Activated effector memory CD4-positive, alpha-beta T cell treated with anti-CD3 and anti-CD28 coated beads, Interleukin-2, amount 50 U/mL, for 16 hours (primary cell): ENCODE measurements around the gene CSDE1.
"Not testable (repeated sequence)": the region's sequence is repeated elsewhere in the genome, so short reads cannot be mapped to it uniquely, and the experiment has no call there.

Experiments
- DNase-seq: peaks from one replicate; pipeline ENCODE4 v3.0.0-alpha.2; 2020

Gene CSDE1

DNA sequence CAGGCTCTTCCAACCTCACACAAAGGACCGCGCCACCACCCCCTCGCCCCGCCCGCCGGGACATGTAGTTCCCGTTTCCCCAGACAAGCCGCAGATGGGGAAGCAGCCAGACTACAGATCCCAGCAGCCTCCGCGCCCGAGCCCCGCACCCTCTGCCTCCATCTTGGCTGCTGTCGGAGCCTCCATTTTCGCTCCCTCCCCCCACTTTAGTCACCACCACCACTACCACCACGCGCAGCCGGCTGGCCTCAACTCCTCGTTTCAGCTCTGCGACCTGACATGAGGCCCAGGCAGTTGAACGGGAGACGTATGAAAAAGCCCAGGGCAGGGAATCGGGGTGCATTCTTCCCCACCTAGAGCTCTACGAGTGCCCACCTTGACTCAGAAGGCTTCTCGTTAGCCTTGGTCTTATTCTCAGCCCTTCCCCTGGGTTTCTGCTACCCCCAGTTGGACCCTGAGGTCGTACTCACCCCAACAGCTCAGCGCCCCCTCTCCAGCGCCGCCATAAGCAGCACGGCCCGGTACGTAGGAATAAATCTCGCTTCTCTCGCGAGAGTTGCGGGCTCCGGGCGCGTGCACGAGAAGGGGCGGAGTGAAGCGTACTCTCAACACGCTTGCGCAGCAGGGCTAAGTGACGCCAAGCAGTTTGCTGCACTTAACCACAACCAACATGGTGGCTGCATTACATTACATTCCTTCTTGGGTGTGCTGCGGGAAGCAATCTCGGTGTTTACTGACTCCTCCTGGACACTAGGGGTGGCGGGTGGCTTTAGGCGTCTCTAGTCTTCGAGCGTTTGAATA lies at the start of gene CSDE1:
TSS of gene CSDE1 (minus strand) at position 530 of the 801 bp plus-strand sequence. CDS start 18,094 bp downstream, outside the sequence.
- peak; percentile 99 for DNase-seq

DNA sequence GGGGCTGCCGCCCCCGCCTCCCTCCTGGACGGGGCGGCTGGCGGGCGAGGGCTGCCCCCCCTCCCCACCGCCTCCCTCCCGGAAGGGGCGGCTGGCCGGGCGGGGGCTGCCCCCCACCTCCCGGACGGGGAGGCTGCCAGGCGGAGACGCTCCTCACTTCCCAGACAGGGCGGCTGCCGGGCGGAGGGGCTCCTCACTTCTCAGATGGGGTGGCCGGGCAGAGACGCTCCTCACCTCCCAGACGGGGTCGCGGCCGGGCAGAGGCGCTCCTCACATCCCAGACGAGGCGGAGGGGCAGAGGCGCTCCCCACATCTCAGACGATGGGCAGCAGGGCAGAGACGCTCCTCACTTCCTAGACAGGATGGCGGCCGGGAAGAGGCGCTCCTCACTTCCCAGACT lies 46.7 kb upstream of the CSDE1 start:
- DNase-seq = not testable (repeated sequence)

DNA sequence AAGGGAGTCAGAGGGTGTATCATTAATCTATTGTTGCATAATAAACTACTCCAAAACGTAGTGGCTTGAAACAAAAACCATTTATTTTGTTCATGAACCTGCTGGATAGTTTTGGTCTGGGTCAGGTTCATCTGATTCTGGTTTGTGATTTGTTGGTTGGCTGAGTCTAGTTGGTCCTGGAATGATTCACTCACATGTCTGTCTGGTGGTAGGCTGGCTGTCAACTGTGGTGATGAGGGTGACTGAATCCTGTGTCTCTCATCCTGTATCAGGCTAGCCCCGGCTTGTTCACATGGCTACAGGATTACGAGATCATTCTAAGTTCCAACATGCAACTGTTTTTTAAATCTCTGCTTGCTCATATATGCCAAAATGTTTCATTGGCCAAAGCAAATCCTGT lies 45.2 kb upstream of the CSDE1 start:
- no peak for DNase-seq

DNA sequence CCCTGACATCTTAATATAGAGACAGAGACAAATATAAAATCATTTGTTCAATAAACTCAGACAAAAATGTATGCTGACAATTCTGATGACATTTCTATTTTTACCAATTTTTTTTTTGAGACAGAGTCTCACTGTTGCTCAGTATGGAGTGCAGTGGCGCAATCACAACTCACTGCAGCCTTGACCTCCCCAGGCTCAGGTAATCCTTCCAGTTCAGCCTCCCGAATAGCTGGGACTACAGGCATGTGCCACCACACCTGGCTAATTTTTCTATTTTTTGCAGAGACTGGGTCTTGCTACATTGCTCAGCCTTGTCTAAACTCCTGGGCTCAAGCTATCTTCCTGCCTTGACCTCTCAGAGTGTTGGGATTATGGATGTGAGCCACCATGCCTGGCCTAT lies 36.3 kb upstream of the CSDE1 start:
- DNase-seq = no peak

DNA sequence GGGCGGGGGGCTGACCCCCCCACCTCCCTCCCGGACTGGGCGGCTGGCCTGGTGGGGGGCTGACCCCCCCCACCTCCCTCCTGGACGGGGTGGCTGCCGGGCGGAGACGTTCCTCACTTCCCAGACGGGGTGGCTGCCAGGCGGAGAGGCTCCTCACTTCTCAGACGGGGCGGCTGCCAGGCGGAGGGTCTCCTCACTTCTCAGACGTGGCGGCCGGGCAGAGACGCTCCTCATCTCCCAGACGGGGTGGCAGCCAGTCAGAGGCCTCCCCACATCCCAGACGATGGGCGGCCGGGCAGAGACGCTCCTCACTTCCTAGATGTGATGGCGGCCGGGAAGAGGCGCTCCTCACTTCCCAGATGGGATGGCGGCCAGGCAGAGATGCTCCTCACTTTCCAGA lies 32.8 kb upstream of the CSDE1 start:
- not testable (repeated sequence) for DNase-seq

DNA sequence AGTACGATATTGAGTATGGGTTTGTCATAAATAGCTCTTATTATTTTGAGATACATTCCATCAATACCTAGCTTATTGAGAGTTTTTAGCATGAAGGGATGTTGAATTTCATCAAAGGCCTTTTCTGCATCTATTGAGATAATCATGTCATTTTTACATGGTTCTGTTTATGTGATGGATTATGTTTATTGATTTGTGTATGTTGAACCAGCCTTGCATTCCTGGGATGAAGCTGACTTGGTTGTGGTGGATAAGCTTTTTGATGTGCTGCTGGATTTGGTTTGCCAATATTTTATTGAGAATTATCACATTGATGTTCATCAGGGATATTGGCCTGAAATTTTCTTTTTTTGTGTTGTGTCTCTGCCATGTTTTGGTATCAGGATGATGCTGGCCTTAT lies 28.7 kb upstream of the CSDE1 start:
- DNase-seq = not testable (repeated sequence)

DNA sequence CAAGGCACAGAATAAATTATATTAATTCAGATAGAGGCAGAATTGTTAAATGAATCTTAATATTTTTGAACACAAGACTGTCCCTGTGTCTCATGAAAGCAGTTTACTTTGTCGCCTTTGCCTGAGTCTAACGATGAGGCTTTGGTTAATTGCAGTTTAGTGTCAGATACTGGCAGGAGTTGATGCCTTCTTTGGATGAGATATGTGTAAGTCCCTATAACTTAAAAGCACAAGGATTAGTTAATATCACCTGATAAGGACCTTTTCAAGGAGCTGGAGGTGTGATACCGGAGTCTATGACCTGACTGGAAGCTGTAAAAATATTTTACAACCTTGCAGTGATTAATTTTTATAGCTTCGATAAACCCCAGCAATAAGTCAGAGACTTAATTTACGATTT lies 24.7 kb upstream of the CSDE1 start:
- DNase-seq = no peak

DNA sequence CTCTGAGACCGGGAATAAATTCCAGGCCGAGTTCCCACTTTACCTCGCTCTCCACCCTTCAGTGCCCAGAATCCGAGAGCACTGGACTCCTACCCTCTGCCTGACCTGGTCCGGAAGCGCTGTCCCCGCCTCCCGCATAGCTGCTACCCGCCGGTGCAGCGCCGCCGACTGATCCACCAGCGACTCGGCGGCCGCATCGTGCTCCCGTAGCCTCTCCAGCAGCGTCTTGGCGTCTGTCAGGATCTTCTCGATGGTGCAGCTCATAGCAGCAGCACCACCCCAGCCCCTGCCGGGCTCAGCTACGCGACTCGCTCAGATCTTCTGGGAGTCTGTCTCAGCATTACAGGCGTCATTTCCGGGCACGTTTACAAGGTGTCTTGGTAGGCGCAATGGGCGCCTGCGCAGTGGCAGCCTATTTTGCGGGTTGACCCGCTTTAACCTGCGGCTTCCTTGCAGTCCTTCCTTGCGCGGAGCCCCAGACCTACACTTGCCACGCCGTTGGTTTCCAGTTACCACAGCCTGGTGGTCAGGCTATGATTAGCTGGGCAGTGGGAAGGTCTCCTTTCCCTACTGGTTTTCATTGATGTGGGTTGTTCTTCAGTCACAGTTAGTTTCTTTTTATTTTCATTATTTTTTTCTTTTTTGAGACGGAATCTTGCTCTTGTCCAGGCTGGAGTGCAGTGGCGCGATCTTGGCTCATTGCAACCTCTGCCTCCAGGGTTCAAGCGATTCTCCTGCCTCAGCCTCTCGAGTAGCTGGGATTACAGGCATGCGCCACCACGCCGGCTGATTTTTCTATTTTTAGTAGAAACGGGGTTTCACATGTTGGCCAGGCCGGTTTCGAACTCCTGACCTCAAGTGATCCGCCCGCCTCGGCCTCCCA lies 22.8 kb upstream of the CSDE1 start, which contains the start of gene SIKE1:
TSS of gene SIKE1 (minus strand) at position 342 of the 883 bp plus-strand sequence. CDS start at position 264, 78 bp downstream.
- peak; percentile 98 for DNase-seq

DNA sequence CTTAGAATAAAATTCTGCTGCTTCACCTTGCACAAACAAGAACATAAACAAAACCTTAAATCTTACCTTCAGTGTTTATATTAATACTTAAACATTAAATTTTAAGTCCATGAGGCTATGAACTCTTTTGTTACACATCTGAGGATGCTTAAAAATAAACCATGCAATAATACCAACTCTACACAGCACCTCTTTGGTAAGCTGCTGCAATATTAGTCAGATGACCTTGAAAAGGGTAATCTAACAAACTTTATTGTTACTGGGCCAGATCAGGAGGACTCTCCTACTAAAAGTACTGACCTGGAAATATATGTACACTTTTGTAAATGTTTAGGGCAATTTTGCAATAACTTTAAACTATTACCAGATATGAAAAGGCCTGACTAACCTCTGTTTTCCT lies 21.9 kb upstream of the CSDE1 start:
- no peak for DNase-seq

DNA sequence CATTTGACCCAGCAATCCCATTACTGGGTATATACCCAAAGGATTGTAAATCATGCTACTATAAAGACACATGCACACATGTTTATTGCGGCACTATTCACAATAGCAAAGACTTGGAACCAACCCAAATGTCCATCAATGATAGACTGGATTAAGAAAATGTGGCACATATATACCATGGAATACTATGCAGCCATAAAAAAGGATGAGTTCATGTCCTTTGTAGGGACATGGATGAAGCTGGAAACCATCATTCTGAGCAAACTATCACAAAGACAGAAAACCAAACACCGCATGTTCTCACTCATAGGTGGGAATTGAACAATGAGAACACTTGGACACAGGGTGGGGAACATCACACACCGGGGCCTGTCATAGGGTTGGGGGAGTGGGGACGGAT lies 18.9 kb upstream of the CSDE1 start:
- not testable (repeated sequence) for DNase-seq

DNA sequence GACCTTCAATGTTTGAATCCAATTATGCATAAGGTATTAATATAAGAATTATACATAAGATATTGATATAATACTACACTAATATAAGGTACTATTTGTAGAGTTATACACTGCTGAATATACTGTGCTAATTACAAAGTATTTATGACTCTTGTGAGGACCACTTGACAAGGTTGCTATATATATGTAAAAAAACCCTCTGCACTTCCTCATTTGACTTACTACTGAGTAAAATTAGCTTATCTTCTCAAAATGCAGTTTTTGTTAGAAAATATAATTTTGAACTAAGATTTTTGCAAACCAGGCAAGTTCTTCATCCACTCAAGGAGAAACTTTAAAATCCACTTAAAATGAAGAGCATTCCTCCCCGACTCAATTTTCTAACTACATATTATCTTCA lies 14.2 kb upstream of the CSDE1 start:
- DNase-seq = no peak

DNA sequence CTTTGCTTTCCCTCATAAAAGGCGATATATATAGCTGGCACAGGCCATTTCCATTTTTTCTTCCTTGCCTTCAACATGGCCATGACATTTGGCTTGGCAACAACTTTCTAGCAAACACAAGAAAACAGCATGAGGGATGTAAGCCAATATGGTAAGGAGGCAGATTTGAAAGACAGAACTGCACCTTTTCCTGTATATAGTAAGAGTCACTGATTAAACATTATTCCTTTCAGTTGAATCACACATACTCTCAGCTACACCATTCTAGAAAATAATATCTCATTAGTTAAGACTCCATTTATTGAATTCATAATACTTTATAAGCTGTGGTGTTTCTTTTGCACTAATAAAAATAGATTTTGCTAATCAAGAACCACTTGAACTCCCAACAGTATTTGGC lies 13.2 kb upstream of the CSDE1 start:
- DNase-seq = no peak

DNA sequence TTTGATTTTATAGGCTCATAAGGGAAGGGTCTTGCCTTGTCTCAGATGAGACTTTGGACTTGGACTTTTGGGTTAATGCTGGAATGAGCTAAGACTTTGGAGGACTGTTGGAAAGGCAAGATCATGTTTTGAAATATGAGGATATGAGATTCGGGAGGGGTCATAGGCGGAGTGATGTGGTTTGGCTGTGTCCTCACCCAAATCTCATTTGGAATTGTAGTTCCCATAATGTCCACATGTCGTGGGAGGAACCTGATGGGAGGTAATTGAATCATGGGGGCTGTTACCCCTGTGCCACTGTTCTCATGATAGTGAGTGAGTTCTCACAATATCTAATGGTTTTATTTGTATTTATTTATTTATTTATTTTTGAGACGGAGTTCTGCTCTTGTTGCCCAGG lies 6.9 kb upstream of the CSDE1 start:
- no peak for DNase-seq

DNA sequence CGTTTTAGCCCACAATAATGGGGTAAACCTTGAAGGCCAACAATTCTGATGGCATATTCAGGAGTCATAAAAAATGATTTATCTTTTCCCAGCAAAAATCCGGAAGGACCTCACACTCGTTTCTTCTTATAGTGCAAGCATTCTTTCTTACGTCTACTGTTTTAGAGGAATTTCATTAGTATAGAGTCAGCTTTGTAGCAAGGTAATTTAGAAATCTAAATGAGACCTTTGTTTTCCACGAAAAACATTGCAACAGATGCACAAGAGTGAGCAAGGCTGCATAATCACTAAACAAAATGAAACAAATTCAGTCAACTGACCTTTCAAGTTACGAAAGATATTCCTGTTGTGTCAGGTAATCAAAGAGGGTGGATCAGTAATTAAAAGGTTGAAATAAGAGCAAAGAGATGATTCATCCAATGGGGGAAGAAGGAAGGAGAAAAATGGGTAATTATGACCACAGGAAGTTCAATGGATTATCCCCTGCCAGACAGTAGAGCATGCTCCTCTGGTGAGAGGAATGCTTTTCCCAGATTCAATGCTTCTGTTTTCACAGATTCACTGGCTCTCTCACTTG lies 560 bp upstream of the CSDE1 start:
- no peak for DNase-seq

DNA sequence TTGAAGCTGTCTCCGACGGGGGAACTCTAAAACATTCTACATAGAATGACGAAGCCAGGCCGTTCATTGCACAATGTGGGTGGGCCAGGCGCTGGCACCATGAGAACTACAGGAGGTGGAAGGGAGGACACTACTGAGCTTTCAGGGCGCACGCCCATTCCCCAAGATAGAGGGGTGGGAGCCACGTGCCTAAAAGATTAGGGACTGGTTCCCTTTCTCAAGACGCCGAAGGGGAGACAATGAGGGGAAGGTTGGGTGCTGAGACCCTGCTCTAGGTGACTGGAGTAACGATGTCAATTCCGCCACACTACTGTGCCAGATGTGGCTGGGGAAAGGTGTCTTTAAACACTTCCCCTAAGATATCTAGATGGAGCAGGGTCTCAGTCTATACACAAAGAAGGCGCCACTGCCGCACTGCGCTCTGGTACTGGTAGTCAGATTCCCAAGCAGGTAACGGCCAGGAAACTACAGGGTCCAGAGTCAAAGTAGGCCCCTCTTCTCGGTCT lies 782 bp downstream of the CSDE1 start:
- no peak for DNase-seq

DNA sequence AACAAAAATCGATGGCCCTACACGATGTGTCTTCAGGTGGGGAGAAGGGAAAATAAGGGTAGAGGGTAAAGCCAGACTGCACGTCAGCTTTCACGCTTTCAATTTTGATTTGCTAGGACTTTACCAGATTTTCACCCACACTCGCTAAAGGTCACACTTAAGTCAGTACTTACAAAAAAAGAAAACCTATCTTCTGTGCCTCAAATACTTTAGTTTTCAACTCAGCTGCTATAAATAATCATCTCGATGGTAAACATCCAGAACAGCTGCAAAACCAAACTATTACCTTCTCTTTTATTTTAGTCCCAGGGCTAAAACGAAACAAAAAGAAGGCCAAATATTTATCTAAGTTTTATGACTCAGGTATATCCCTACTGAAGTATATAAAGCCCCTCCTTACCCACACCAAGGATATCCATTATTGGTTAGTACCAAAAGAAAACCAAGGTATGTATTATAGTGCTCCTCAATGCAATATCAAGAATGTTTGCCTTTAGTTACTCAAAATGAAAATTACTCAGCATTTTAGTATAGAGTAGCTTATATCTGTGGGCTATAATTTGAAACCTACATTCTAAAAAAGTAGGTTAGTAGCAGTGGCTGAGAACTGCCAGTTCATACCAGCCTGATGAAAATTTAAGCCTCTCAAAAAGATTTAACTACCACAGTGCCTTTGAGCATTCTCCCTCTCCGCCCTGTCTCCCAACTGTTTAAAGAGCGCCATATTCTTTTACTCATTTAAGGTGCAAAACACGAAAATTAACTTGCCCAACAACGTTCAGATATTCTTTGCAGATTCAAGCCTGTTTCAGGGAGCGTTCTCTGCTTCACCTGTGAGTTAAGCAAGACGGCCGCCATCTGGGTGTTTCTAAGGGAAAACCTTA lies 1.5 kb downstream of the CSDE1 start:
- no peak for DNase-seq

DNA sequence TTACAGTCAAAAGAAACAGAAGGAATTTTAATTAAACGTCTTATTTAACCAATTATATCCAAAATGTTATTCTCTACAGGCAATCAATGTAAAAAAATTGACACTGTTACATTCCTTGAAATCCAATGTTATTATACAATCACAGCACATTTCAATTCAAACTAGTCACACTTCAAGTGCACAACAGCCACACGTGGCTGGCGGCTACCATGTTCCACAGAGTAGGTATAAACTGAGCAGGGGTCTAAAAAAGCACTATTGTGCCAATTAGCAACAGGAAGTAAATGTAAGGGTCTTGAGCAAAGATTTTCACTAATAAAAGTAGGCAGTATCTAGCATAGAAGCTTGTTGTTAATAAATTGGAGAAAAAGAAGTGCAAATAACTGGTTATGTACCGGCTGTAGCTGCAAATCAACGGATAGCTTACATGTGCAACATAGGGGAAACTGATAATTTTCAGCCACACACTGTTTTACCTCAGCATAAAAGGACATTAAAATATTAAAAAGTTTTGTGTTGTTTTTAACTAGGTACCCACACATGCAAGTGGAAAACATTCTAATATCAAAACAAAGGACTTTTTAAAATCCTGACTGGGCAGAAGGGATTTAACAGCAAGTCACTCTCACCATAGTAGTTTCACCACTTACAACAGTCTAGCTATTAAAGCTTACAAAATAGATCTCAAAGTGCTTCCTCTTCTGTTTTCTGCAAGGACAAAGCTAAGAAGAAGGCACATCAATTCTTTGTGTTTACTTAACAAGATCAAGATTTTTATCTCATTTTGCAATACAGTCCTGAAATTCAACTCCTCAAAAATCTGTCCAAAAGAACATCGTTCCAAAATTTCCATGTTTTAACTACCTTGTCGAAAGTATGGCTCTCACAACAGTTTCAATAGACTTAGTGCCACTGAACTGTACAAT lies 2.5 kb downstream of the CSDE1 start:
- DNase-seq = no peak

DNA sequence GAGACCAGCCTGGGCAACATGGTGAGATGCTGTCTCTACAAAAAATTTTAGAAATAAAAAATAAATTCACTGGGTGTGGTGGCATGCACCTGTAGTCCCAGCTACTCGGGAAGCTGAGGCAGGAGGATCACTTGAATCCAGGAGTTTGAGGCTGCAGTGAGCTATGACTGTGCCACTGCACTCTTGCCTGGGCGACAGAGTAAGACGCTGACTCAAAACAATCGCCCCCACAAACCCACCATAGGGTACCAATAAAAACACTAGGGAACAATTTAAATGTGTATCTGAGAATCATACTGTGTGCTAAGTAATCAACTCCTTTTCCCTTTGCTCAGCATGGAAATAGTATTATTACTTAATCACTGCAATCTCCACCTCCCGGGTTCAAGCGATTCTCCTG lies 4.1 kb downstream of the CSDE1 start:
- DNase-seq = peak; percentile 68

DNA sequence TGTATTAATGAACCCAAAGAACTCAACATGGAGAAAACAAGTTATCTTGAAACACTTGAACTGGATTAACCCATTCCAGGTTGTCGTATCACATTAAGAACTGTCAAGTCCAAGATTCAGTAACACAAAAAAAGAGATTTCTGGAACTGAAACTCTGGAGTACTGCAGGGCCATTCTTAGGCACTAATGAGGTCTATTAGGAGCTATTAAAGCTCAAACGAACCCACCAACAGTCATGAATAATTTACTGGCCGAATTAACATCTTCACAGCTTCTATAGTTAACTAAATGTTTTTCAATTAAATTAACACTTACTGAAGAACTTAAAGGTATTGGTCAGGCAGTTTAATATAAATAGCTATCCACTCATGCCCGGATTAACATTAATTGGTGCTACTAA lies 4.6 kb downstream of the CSDE1 start:
- no peak for DNase-seq

DNA sequence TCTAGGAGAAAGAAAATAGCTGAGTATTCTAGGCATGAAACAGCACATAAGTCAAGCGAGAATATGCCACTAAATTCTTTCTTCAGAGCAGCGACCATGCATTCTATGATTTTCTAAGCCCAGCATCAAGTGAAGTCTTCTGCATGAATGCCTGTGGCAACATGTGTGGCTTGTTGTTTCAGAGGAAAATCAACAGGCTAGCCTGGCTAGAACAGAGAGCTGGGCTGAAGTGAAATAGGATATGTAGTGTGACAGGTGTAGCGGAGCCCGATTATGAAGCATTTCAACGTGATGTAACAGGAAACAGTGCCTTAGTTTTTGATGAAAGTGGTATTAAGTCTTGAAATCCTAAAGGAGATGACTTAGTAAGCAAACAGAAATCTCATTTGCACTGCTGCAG lies 7.0 kb downstream of the CSDE1 start:
- no peak for DNase-seq

DNA sequence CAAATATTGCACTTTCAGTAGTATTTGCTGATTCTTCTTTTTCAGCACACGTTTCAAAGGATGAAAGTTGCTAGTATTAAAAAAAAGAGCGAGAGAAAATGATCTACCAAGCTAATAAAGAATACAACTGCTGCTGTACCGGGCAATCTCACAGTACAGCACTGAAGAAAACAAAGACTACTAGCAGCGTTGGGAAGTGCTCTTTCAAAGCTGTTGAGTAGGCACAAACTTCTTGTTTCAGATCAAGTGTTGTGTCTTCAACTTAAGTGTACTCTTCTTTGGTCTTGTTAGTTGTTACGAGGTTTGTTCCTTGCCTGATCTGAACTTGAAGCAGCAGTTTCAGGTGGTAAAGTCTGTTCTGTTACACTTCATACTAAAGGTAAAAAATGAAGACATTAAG lies 7.9 kb downstream of the CSDE1 start:
- DNase-seq = no peak
